NCI-H510A treated with DMSO at 0.1 percent for 48 hours (cell line): ENCODE data around the gene BAHD1.

Experiments
- DNase-seq: peaks from one replicate; lab custom pipeline; 2025; lab: John Stamatoyannopoulos, UW

BAHD1 gene

GRCh38 chr15:40467261-40467615 lies 26.5 kb downstream of the BAHD1 start:
- no peak for DNase-seq

GRCh38 chr15:40468898-40469331 lies 28.2 kb downstream of the BAHD1 start:
- DNase-seq: no peak

- no peak for DNase-seq
Measured at GRCh38 chr15:40469776-40470390, 29.1 kb downstream of the BAHD1 start.

- DNase-seq: peak; percentile 27
Measured at GRCh38 chr15:40470423-40471104, 29.8 kb downstream of the BAHD1 start, which contains the start of gene CHST14. CHST14 (plus strand) TSS chr15:40470984; CDS start chr15:40471214, 230 bp downstream.

- DNase-seq: no peak
Measured at GRCh38 chr15:40471105-40471807, 30.5 kb downstream of the BAHD1 start.

GRCh38 chr15:40471808-40472150 lies 31.0 kb downstream of the BAHD1 start:
- DNase-seq: no peak

- no peak for DNase-seq
Measured at GRCh38 chr15:40472171-40472727, 31.5 kb downstream of the BAHD1 start.

GRCh38 chr15:40474581-40474980 lies 33.8 kb downstream of the BAHD1 start:
- no peak for DNase-seq

- peak; percentile 78 for DNase-seq
Measured at GRCh38 chr15:40477642-40478327, 37.0 kb downstream of the BAHD1 start.

- no peak for DNase-seq
Measured at GRCh38 chr15:40479024-40479423, 38.3 kb downstream of the BAHD1 start.

GRCh38 chr15:40481341-40482074 lies 40.8 kb downstream of the BAHD1 start:
- DNase-seq: no peak

- DNase-seq: no peak
Measured at GRCh38 chr15:40483919-40484318, 43.2 kb downstream of the BAHD1 start.

- no peak for DNase-seq
Measured at GRCh38 chr15:40486066-40486770, 45.5 kb downstream of the BAHD1 start.

- no peak for DNase-seq
Measured at GRCh38 chr15:40487816-40488682, 47.3 kb downstream of the BAHD1 start.

- DNase-seq: no peak
Measured at GRCh38 chr15:40489274-40490175, 48.8 kb downstream of the BAHD1 start.

GRCh38 chr15:40493089-40493840 lies 52.5 kb downstream of the BAHD1 start:
- no peak for DNase-seq

GRCh38 chr15:40495516-40495915 lies 54.8 kb downstream of the BAHD1 start:
- DNase-seq: no peak

- DNase-seq: no peak
Measured at GRCh38 chr15:40498418-40498817, 57.7 kb downstream of the BAHD1 start.
